K562 (cell line): ENCODE measurements around the gene IL3RA. TPM values are rescaled to one million over a fixed set of nuclear protein-coding genes. Genes with fewer than 3 reads are reported as not detected.

ENCODE experiments used
- ATAC-seq: fragments of 200-7000 bp; cut with Tn5 transposase; 3 replicates; pipeline ENCODE4 v1.9.1; 2020; ENCODE audit warnings: moderate library complexity
- BruUV-seq: library from RNA; stranded (reverse); fragments of 400-500 nt; replicated peaks from 2 replicates; lab custom pipeline; 2021; lab: Mats Ljungman, UMichigan
- CTCF ChIA-PET: fragments of 300-600 bp; formaldehyde crosslinking; extraction: SDS; loops from one replicate; lab custom pipeline; 2021; ENCODE audit warnings: low intra/inter-chr PET ratio; lab: Yijun Ruan, JAX
- POLR2A ChIA-PET: fragments of 300-600, 350-650 bp; sonication (Branson Sonifier 250); formaldehyde crosslinking; extraction: SDS; loops from one replicate; lab custom pipeline; 2021; ENCODE audit warnings: antibody characterized with exemption, inconsistent platforms; lab: Yijun Ruan, JAX
- DNase-seq, 4 experiments: peaks; one replicate each; pipeline versions ENCODE4 v3.0.0 to v3.0.0-alpha.2; 2011 to 2018; ENCODE audit warnings: low spot score in 3 of 4, mixed read lengths in 3 of 4; ENCODE audit errors: extremely low read depth in 1 of 4
- FAIRE-seq: peaks from 2 replicates; lab custom pipeline; 2011; peaks lifted over from hg19 to GRCh38; lab: Jason Lieb, UNC
- H2AFZ ChIP-seq: 2 replicates; pipeline ENCODE4 v1.6.0; 2011; ENCODE audit warnings: low read depth, low read length, control low read depth, inconsistent platforms
- H3K27ac ChIP-seq: fragments of 200-600 bp; 3 replicates; pipeline ENCODE4 v1.8.0; 2011; ENCODE audit warnings: low read depth, mild to moderate bottlenecking, control low read depth, inconsistent platforms, low read length, moderate library complexity, mixed read lengths; ENCODE audit errors: extremely low read depth
- H3K27me3 ChIP-seq, 2 experiments: fragments of 300-600 bp in 1 of 2; 2 replicates in 1 of 2; 3 replicates in 1 of 2; pipeline versions ENCODE4 v1.6.0 to v1.8.0; 2011; ENCODE audit warnings: inconsistent platforms in 2 of 2, low read length in 2 of 2, mild to moderate bottlenecking in 1 of 2, mixed read lengths in 1 of 2, moderate library complexity in 1 of 2; ENCODE audit not compliant: control insufficient read depth in 2 of 2, insufficient read depth in 2 of 2
- H3K36me3 ChIP-seq: fragments of 300-600 bp; 3 replicates; pipeline ENCODE4 v1.8.0; 2011; ENCODE audit warnings: mild to moderate bottlenecking, low read length, inconsistent platforms; ENCODE audit not compliant: control insufficient read depth, insufficient read depth
- H3K4me1 ChIP-seq, 2 experiments: fragments of 200-600 bp in 1 of 2; replicated peaks in 1 of 2; 2 replicates in 1 of 2; 3 replicates in 1 of 2; pipeline versions ENCODE4 v1.5.1 to v1.8.0; 2011; ENCODE audit warnings: inconsistent platforms in 2 of 2, low read length in 2 of 2, mild to moderate bottlenecking in 1 of 2, mixed read lengths in 1 of 2, moderate library complexity in 1 of 2; ENCODE audit not compliant: control insufficient read depth in 2 of 2, insufficient read depth in 2 of 2
- H3K4me2 ChIP-seq: 2 replicates; pipeline ENCODE4 v1.6.1; 2011; ENCODE audit warnings: low read length, control low read depth, inconsistent platforms, mixed read lengths; ENCODE audit not compliant: insufficient read depth
- H3K4me3 ChIP-seq: fragments of 200-600 bp; sonication (generic), shearing (Covaris generic); 2 replicates; pipeline ENCODE4 v1.5.1; 2016; ENCODE audit warnings: control low read depth, inconsistent platforms
- H3K79me2 ChIP-seq: fragments of 200-600 bp; 3 replicates; pipeline ENCODE4 v1.8.0; 2011; ENCODE audit warnings: low read length, inconsistent platforms; ENCODE audit not compliant: control insufficient read depth, insufficient read depth
- H3K9ac ChIP-seq, 2 experiments: 2 replicates each; pipeline versions ENCODE4 v1.6.0 to v1.6.1; 2011; ENCODE audit warnings: low read depth in 2 of 2, low read length in 2 of 2, control low read depth in 1 of 2, inconsistent platforms in 1 of 2, mild to moderate bottlenecking in 1 of 2, mixed read lengths in 1 of 2; ENCODE audit not compliant: insufficient read depth in 1 of 2
- H3K9me1 ChIP-seq: one replicate; pipeline ENCODE4 v1.6.0; 2011; ENCODE audit warnings: inconsistent platforms, mild to moderate bottlenecking, low read length, moderate library complexity; ENCODE audit not compliant: control insufficient read depth, insufficient read depth
- H3K9me3 ChIP-seq: replicated peaks from 2 replicates; pipeline ENCODE4 v1.5.1; 2011; ENCODE audit warnings: low read depth, low read length, inconsistent platforms; ENCODE audit not compliant: control insufficient read depth, insufficient read depth
- H4K20me1 ChIP-seq: replicated peaks from 2 replicates; pipeline ENCODE4 v1.6.1; 2011; ENCODE audit warnings: low read length, inconsistent platforms, mixed read lengths; ENCODE audit not compliant: control insufficient read depth, insufficient read depth
- CHD4 ChIP-seq: fragments of 200-600 bp; sonication (generic); IDR thresholded peaks from 3 replicates; pipeline ENCODE4 v1.6.1; 2012; ENCODE audit warnings: low read depth, mild to moderate bottlenecking, mixed read lengths, low read length, inconsistent platforms; ENCODE audit not compliant: insufficient read depth, insufficient replicate concordance, poor library complexity, severe bottlenecking
- CREB1 ChIP-seq, 2 experiments: sonication (generic) in 1 of 2; formaldehyde crosslinking in 1 of 2; IDR thresholded peaks; 2 replicates each; pipeline versions ENCODE4 v1.6.1 to v1.8.0; 2012 to 2022; ENCODE audit warnings: inconsistent platforms in 1 of 2, mild to moderate bottlenecking in 1 of 2, missing genetic modification reagents in 1 of 2, moderate library complexity in 1 of 2
- CREBBP ChIP-seq: IDR thresholded peaks from one replicate; pipeline ENCODE4 v1.6.1; 2012; ENCODE audit warnings: low read depth, mild to moderate bottlenecking, control low read depth, inconsistent platforms, low read length
- LEF1 ChIP-seq: fragments of 450-650 bp; IDR thresholded peaks from 2 replicates; pipeline ENCODE4 v1.6.1; 2016; ENCODE audit warnings: mild to moderate bottlenecking
- POLR2G ChIP-seq: fragments of 200-400 bp; formaldehyde crosslinking; IDR thresholded peaks from 2 replicates; pipeline ENCODE4 v1.6.1; 2017; ENCODE audit warnings: low read depth, mild to moderate bottlenecking, antibody characterized with exemption, low read length, moderate library complexity
- ZKSCAN3 ChIP-seq: fragments of 250-450 bp; sonication (Bioruptor Pico); IDR thresholded peaks from 2 replicates; pipeline ENCODE4 v1.4.0; 2020
- in situ Hi-C: fragments of 300-500 bp; cut with MboI; formaldehyde crosslinking; loops from 4 replicates; pipeline ENCODE4 v1.15.0; 2018; ENCODE audit warnings: inconsistent platforms, mixed read lengths
- intact Hi-C: fragments of 100-400 bp; cut with micrococcal nuclease; formaldehyde crosslinking; loops from 2 replicates; pipeline ENCODE4 v1.14.2; 2022
- polyA plus RNA-seq, 8 experiments: library from polyadenylated mRNA; depleted of rRNA in 4 of 8; stranded (reverse) in 5 of 8; unstranded in 3 of 8; fragments of >200 nt; fragmentation: Nextera tagmentation in 2 of 8; fragmentation: Illumina TruSeq in 1 of 8; extraction: Ambion mirVana in 2 of 8; extraction: Trizol in 1 of 8; gene quantifications; 2 replicates each; pipeline versions ENCODE4 v1.2.1 to v1.2.3, GENCODE V29; 2011 to 2014; ENCODE audit warnings: inconsistent platforms in 1 of 8, missing spikeins in 1 of 8
- total RNA-seq, 7 experiments: library from RNA; depleted of rRNA in 6 of 7; stranded (reverse); fragments of >200 nt in 6 of 7; fragmentation: Illumina TruSeq in 2 of 7; extraction: Trizol in 2 of 7; gene quantifications; 2 replicates each; pipeline versions ENCODE4 v1.2.1 to v1.2.3, GENCODE V29; 2011 to 2021; ENCODE audit warnings: low replicate concordance in 1 of 7
- TF ChIP-seq, protein P1 (sequence below): fragments of 250-450 bp; sonication (Bioruptor Pico); IDR thresholded peaks from 2 replicates; pipeline ENCODE4 v1.8.0; 2022; ENCODE audit warnings: moderate library complexity, mild to moderate bottlenecking, inconsistent platforms
- TF ChIP-seq, protein P2 (sequence below): sonication (generic); formaldehyde crosslinking; IDR thresholded peaks from 2 replicates; pipeline ENCODE4 v1.8.0; 2023; ENCODE audit warnings: mild to moderate bottlenecking, missing genetic modification reagents

Gene IL3RA
- total and polyA plus RNA-seq, 9 of the 15 experiments (the other 6 are each of a cell fraction or from before 2014, with no cell fraction given) = not detected

DNA sequence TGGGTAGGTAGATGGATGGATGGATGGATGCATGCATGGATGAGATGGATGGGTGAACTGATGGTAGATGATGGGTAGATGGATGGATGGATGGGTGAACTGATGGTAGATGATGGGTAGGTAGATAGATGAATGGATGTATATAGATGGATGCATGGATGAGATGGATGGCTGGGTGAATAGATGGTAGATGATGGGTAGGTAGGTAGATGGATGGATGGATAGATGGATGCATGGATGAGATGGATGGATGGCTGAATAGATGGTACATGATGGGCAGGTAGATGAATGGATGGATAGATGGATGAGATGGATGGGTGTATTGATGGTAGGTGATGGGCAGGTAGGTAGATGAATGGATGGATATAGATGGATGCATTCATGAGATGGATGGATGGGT, 70.5 kb downstream of the IL3RA start:
- no peaks in the 10 kb centered on the region for H4K20me1 ChIP-seq
- H3K27ac ChIP-seq = no peak overlapping the region
- H3K79me2 ChIP-seq = no peaks in the 10 kb centered on the region
- no peaks in the 10 kb centered on the region for H3K4me1 ChIP-seq
- peaks cover 39% of the 10 kb centered on the region; the same call in 2 of the 3 replicates for H3K36me3 ChIP-seq
- H3K27me3 ChIP-seq = no peaks in the 10 kb centered on the region
- H3K9ac ChIP-seq = no peak overlapping the region
- H2AFZ ChIP-seq = no peak overlapping the region
- intact Hi-C loops = no loop called here
- H3K4me2 ChIP-seq = no peak overlapping the region
- no peak for DNase-seq
- TF ChIP-seq, protein P1, sequence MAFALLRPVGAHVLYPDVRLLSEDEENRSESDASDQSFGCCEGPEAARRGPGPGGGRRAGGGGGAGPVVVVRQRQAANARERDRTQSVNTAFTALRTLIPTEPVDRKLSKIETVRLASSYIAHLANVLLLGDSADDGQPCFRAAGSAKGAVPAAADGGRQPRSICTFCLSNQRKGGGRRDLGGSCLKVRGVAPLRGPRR = no peak
- TF ChIP-seq CHD4 (no peak), POLR2G (no peak), CREBBP (peak; percentile 9), LEF1 (no peak), ZKSCAN3 (CRISPR knock-in tag) (no peak), CREB1 (IDR thresholded peaks at IDR 0.05) (no peak), CREB1 (CRISPR knock-in tag; IDR thresholded peaks at IDR 0.05) (no peak)
- TF ChIP-seq, protein P2, sequence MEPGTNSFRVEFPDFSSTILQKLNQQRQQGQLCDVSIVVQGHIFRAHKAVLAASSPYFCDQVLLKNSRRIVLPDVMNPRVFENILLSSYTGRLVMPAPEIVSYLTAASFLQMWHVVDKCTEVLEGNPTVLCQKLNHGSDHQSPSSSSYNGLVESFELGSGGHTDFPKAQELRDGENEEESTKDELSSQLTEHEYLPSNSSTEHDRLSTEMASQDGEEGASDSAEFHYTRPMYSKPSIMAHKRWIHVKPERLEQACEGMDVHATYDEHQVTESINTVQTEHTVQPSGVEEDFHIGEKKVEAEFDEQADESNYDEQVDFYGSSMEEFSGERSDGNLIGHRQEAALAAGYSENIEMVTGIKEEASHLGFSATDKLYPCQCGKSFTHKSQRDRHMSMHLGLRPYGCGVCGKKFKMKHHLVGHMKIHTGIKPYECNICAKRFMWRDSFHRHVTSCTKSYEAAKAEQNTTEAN (CRISPR knock-in tag) = no peak
- no TSS peak for BruUV-seq
- no peak overlapping the region for H3K4me3 ChIP-seq
- ATAC-seq = no peak
- ChIA-PET CTCF (no interaction called here), POLR2A (no interaction called here)
- H3K9me3 ChIP-seq = no peaks in the 10 kb centered on the region
- no peaks in the 10 kb centered on the region for H3K9me1 ChIP-seq
- FAIRE-seq = no peak
- in situ Hi-C loops = no loop called here
